Keratinocyte (primary cell): ENCODE data around the gene CHIT1. TPM values are rescaled to one million over a fixed set of nuclear protein-coding genes. Genes with fewer than 3 reads are reported as not detected.

Source experiments
- DNase-seq: peaks from one replicate; pipeline ENCODE4 v3.0.0-alpha.2; 2011; ENCODE audit warnings: low read depth, missing footprints, low spot score
- FAIRE-seq: peaks from 2 replicates; lab custom pipeline; 2011; peaks lifted over from hg19 to GRCh38; lab: Jason Lieb, UNC
- H2AFZ ChIP-seq: 2 replicates; pipeline ENCODE4 v1.6.0; 2012; ENCODE audit warnings: low read length, control low read depth, inconsistent platforms; ENCODE audit not compliant: control insufficient read depth
- H3K27ac ChIP-seq: 2 replicates; pipeline ENCODE4 v1.5.1; 2011; ENCODE audit warnings: low read length; ENCODE audit not compliant: control insufficient read depth, insufficient read depth
- H3K27me3 ChIP-seq: 3 replicates; pipeline ENCODE4 v1.6.0; 2011; ENCODE audit warnings: low read length; ENCODE audit not compliant: control insufficient read depth, insufficient read depth; ENCODE audit errors: extremely low read depth
- H3K36me3 ChIP-seq, 2 experiments: 2 replicates in 1 of 2; 3 replicates in 1 of 2; pipeline ENCODE4 v1.5.1; 2011; ENCODE audit warnings: low read length in 2 of 2, mild to moderate bottlenecking in 1 of 2; ENCODE audit not compliant: control insufficient read depth in 2 of 2, insufficient read depth in 2 of 2; ENCODE audit errors: extremely low read depth in 1 of 2
- H3K4me1 ChIP-seq: 3 replicates; pipeline ENCODE4 v1.5.1; 2011; ENCODE audit warnings: low read length; ENCODE audit not compliant: control insufficient read depth, insufficient read depth; ENCODE audit errors: extremely low read depth
- H3K4me2 ChIP-seq: 3 replicates; pipeline ENCODE4 v1.6.0; 2011; ENCODE audit warnings: low read depth, low read length; ENCODE audit not compliant: control insufficient read depth, insufficient read depth; ENCODE audit errors: extremely low read depth
- H3K4me3 ChIP-seq, 3 experiments: fragments of 200-600 bp in 1 of 3; sonication (generic) in 1 of 3; 2 replicates in 2 of 3; 3 replicates in 1 of 3; pipeline ENCODE4 v1.5.1; 2011 to 2016; ENCODE audit warnings: low read length in 3 of 3, mild to moderate bottlenecking in 3 of 3, control low read depth in 2 of 3, inconsistent platforms in 1 of 3, low read depth in 1 of 3, mixed read lengths in 1 of 3, mixed run types in 1 of 3, moderate library complexity in 1 of 3; ENCODE audit not compliant: control insufficient read depth in 2 of 3, insufficient read depth in 2 of 3; ENCODE audit errors: extremely low read depth in 1 of 3
- H3K79me2 ChIP-seq: 2 replicates; pipeline ENCODE4 v1.6.0; 2012; ENCODE audit warnings: low read length; ENCODE audit not compliant: control insufficient read depth, insufficient read depth
- H3K9ac ChIP-seq: 3 replicates; pipeline ENCODE4 v1.6.0; 2011; ENCODE audit warnings: low read length; ENCODE audit not compliant: control insufficient read depth, insufficient read depth; ENCODE audit errors: extremely low read depth
- H3K9me1 ChIP-seq: 3 replicates; pipeline ENCODE4 v1.6.0; 2011; ENCODE audit warnings: low read length; ENCODE audit not compliant: control insufficient read depth, insufficient read depth; ENCODE audit errors: extremely low read depth
- H3K9me3 ChIP-seq: 2 replicates; pipeline ENCODE4 v1.5.1; 2012; ENCODE audit warnings: low read depth, low read length; ENCODE audit not compliant: control insufficient read depth
- H4K20me1 ChIP-seq: 3 replicates; pipeline ENCODE4 v1.6.0; 2011; ENCODE audit warnings: low read length; ENCODE audit not compliant: control insufficient read depth, insufficient read depth; ENCODE audit errors: extremely low read depth
- CTCF ChIP-seq, 3 experiments: IDR thresholded peaks in 1 of 3; conservative IDR thresholded peaks in 1 of 3; optimal IDR thresholded peaks in 1 of 3; 2 replicates in 2 of 3; 3 replicates in 1 of 3; pipeline versions ENCODE3 to v1.5.1; 2011; ENCODE audit warnings: low read length in 3 of 3, mild to moderate bottlenecking in 3 of 3, moderate library complexity in 2 of 3, control low read depth in 1 of 3, inconsistent platforms in 1 of 3; ENCODE audit not compliant: insufficient read depth in 2 of 3; ENCODE audit errors: extremely low read depth in 1 of 3
- EZH2 ChIP-seq: IDR thresholded peaks from one replicate; pipeline ENCODE4 v1.6.1; 2012; ENCODE audit warnings: inconsistent platforms, mild to moderate bottlenecking, low read length, moderate library complexity
- dilution Hi-C: fragments of 300-500 bp; cut with MboI; formaldehyde crosslinking; loops from one replicate; pipeline ENCODE4 v1.7.0; 2020; ENCODE audit warnings: low sequenced_read_pairs; ENCODE audit not compliant: extremely low pct_ligation_motif_present
- polyA plus RNA-seq, 5 experiments: library from polyadenylated mRNA; depleted of rRNA in 3 of 5; stranded (reverse) in 3 of 5; stranded (forward) in 1 of 5; unstranded in 1 of 5; fragments of >200 nt; gene quantifications; 1 replicate in 1 of 5; 2 replicates in 3 of 5; 3 replicates in 1 of 5; pipeline versions ENCODE4 v1.2.1 to v1.2.3, GENCODE V29; 2011 to 2012; ENCODE audit warnings: missing spikeins in 2 of 5, low read depth in 1 of 5, low replicate concordance in 1 of 5

Gene CHIT1
- polyA plus RNA-seq, 1 donor (not counting 4 experiments of a cell fraction or from before 2014, with no cell fraction given) = not detected

GRCh38 chr1:203175237-203175826, 54.1 kb downstream of the CHIT1 start, which contains the start of gene MYBPH:
TSS of gene MYBPH (minus strand) at chr1:203175826. CDS start at chr1:203175755, 71 bp downstream.
- no peak within 1 kb of the TSS for H3K4me3 ChIP-seq
- H3K27me3 ChIP-seq = no peaks in the 10 kb centered on the region
- H3K27ac ChIP-seq = no peak within 1 kb of the TSS
- H3K36me3 ChIP-seq = no peaks in the 10 kb centered on the region
- H3K4me1 ChIP-seq = no peaks in the 10 kb centered on the region
- TF ChIP-seq CTCF (optimal IDR thresholded peaks at IDR 0.05 in 1 of 3, IDR thresholded peaks at IDR 0.05 in 1 of 3, conservative IDR thresholded peaks at IDR 0.05 in 1 of 3; ENCODE audit: extremely low read depth in 1 of 3, insufficient read depth in 2 of 3, low read length in 3 of 3) = no peak
- no peak for TF ChIP-seq EZH2
- dilution Hi-C loops = no loop called here
- H3K4me2 ChIP-seq = no peak within 1 kb of the TSS
- H4K20me1 ChIP-seq = no peaks in the 10 kb centered on the region
- no peak for DNase-seq
- H3K9ac ChIP-seq = no peak within 1 kb of the TSS
- no peaks in the 10 kb centered on the region for H3K9me1 ChIP-seq
- no peak within 1 kb of the TSS for H2AFZ ChIP-seq
- no peaks in the 10 kb centered on the region for H3K9me3 ChIP-seq
- no peak for FAIRE-seq
- no peaks in the 10 kb centered on the region for H3K79me2 ChIP-seq

- DNase-seq (no peak), FAIRE-seq (no peak)
- no peak overlapping the region for H3K27ac ChIP-seq
- no peak overlapping the region for H3K4me3 ChIP-seq
- no peaks in the 10 kb centered on the region for H3K36me3 ChIP-seq
- no peak for TF ChIP-seq CTCF (optimal IDR thresholded peaks at IDR 0.05 in 1 of 3, IDR thresholded peaks at IDR 0.05 in 1 of 3, conservative IDR thresholded peaks at IDR 0.05 in 1 of 3; ENCODE audit: extremely low read depth in 1 of 3, insufficient read depth in 2 of 3, low read length in 3 of 3)
- TF ChIP-seq EZH2 = no peak
- no peaks in the 10 kb centered on the region for H3K9me3 ChIP-seq
- H3K4me2 ChIP-seq = no peak overlapping the region
- no peak overlapping the region for H3K9ac ChIP-seq
- dilution Hi-C loops = no loop called here
- H3K27me3 ChIP-seq = no peaks in the 10 kb centered on the region
- H2AFZ ChIP-seq = no peak overlapping the region
- H3K4me1 ChIP-seq = no peaks in the 10 kb centered on the region
- no peaks in the 10 kb centered on the region for H3K9me1 ChIP-seq
- no peaks in the 10 kb centered on the region for H4K20me1 ChIP-seq
- H3K79me2 ChIP-seq = no peaks in the 10 kb centered on the region
Observed at GRCh38 chr1:203174324-203174985, 55.0 kb downstream of the CHIT1 start.
